H4 (cell line): ENCODE measurements around the gene NFATC2. TPM values are rescaled to one million over a fixed set of nuclear protein-coding genes. Genes with fewer than 3 reads are reported as not detected.
"Not testable (repeated sequence)": the region's sequence is repeated elsewhere in the genome, so short reads cannot be mapped to it uniquely, and the experiment has no call there.

Experiments
- DNase-seq: peaks from one replicate; pipeline ENCODE4 v3.0.0-alpha.2; 2015; ENCODE audit warnings: low spot score
- total RNA-seq: library from RNA; depleted of rRNA; stranded (reverse); fragments of >200 nt; shearing (Covaris generic); gene quantifications from 2 replicates; pipeline ENCODE4 v1.2.3, GENCODE V29; 2014

Gene NFATC2
- total RNA-seq, 1 experiment from 2014 or later: 0.23 TPM

DNA sequence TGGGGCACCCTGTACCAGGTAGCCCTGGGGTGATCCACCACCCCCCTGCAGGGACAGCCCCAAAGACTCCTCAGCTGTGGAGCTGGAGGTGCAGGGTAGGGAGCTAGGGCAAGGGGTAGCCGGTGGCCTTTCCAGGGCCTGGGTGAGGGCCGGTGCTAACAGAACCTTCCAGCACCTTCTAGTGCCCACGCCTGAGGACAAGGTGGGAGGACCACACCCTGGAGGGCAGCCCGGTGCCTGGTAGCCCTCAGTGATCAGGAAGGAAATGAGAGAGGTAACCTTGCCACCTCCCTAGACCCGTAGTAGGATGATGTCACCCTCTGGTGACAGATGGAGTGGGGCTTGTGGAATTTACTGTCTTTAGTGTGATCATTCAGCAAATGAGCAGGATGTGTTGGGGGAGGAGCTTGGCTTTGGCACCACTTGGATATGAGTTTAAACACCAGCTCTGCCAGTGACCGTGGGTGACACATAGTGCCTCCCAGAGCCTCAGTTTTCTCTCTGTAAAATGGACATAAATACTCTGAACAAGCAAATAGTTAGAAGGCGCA, 187.7 kb downstream of the NFATC2 start:
- DNase-seq: peak; percentile 71

GRCh38 chr20:51354191-51354768, 188.2 kb downstream of the NFATC2 start:
- DNase-seq: no peak

- DNase-seq: no peak
Measured at GRCh38 chr20:51353491-51353890, 189.0 kb downstream of the NFATC2 start.

- no peak for DNase-seq
Measured at GRCh38 chr20:51352791-51353190, 189.7 kb downstream of the NFATC2 start.

DNA sequence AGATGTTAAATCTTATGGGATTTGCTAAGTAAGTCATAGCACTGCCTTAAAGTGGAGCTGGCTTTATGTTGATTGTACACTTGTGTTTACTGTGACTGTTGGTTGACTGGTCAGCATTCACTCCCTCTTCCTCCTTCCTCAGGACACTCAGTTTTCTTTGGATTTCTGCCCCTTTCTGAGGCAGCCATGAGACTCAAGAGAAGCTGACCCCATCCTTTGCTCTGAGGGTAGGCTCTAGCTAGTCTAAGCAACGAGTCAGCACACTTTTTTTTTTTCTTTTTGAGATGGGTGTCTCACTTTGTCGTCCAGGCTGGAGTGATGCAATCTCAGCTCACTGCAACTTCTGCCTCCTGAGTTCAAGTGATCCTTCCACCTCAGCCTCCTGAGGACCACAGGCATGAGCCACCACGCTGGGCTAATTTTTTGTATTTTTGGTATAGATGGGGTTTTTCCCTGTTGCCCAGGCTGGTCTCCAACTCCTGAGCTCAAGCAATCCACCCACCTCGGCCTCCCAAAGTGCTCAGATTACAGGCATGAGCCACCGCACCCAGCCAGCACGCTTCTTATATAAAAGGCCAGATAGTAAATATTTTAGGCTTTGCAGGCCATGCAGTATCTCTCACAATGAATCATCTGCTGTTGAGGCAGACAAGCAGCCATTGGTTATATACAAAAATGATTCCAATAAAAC, 191.4 kb downstream of the NFATC2 start:
- peak; percentile 40 for DNase-seq

- no peak for DNase-seq
Measured at GRCh38 chr20:51348876-51349275, 193.6 kb downstream of the NFATC2 start.

- no peak for DNase-seq
Measured at GRCh38 chr20:51347831-51348230, 194.7 kb downstream of the NFATC2 start.

DNA sequence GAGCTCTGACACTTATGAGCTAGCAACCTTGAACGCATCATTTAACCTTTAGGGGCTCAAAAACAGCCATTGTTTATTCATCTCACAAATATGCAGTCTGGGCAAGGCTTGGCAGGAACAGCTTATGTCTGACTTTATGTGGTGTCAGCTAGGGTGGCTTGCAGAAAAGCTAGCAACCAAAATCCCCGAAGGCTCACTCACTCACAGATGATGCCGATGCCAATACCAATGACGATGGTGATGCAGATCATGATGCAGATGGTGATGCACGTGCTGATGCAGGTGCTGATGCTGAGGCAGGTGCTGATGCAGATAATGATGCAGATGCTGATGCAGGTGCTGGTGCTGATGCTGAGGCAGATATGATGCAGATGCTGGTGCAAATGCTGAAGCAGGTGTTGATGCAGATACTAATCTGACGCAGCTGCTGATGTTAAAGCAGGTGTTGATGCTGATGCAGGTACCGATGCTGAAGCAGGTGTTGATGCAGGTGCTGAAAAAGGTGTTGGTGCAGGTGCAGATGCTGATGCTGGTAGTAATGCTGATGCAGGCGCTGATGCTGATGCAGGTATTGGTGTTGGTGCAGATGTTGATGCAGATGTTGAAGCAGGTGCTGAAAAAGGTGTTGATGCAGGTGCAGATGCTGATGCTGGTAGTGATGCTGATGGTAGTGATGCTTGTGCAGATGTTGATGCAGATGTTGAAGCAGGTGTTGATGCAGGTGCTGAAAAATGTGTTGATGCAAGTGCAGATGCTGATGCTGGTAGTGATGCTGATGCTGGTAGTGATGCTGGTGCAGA, 195.6 kb downstream of the NFATC2 start:
- no peak for DNase-seq

DNA sequence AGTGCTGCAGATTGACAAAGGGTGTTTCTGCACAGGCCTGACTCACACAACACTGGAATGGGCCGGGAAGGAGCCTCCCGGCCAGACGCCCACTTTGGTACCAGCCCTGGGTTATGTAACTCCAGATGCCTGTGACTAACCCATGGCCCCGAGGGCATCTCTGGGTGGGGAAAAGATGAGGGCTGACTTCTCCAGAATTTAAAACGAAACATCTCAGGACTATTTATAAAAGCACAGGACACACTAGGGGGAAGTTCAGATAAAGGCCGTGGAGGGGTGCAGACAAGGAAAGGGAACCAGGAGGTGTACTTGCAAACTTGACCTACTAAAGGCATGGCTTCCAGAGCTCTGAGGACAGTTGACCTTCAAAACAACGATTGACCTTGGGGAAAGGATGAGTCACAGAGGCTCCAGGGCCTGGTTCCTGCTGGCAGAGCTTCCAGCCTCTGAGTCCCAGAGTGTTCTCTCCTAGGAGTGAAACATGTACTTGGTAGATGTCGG, 196.9 kb downstream of the NFATC2 start:
- DNase-seq: no peak

DNA sequence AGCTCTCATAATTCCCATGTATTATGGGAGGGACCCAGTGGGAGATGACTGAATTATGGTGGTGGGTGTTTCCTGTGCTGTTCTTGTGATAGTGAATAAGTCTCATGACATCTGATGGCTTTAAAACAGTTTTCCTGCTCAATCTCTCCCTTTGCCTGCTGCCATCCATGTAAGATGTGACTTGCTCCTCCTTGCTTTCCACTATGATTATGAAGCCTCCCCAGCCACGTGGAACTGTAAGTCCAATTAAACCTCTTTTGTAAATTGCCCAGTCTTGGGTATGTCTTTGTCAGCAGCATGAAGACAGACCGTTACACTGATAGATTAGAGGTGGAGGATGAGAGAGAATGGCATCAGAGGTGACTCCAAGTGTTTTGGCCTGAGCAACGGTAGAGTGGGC, 198.7 kb downstream of the NFATC2 start:
- not testable (repeated sequence) for DNase-seq

DNA sequence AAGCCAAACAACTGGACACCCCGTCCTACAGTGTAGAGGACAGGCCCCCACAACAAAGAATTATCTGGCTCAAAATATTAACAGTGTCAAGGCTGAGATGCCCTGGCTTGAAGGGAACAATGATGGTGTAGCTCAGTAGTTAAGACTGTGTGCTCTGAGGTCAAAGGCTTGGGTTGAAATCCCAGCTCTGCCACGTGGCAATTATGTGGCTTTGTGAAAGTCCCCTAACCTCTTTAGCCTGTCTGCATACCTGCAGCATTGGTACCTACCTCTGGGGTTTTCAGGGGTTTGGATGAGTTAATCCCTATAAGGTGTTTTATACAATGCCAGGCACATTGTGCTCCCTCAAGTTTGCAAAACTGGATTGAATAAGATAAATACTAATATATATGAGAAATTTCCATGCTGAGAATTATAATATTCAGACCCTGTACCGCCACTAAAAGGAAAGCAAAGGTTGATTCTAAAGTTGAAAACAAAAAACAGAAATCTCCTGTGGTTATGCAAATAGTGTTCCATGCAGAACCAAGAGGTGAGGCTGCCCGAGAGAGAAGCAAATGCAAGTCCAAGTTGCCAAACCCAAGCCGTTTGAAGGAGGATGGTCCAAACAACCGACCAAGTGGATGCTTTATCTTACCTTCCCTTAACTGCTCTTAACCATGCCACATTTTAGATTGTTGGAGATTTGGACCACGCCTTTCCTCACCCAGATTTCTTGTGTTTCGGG, 199.8 kb downstream of the NFATC2 start:
- DNase-seq: no peak

GRCh38 chr20:51341581-51341980, 200.9 kb downstream of the NFATC2 start:
- no peak for DNase-seq

DNA sequence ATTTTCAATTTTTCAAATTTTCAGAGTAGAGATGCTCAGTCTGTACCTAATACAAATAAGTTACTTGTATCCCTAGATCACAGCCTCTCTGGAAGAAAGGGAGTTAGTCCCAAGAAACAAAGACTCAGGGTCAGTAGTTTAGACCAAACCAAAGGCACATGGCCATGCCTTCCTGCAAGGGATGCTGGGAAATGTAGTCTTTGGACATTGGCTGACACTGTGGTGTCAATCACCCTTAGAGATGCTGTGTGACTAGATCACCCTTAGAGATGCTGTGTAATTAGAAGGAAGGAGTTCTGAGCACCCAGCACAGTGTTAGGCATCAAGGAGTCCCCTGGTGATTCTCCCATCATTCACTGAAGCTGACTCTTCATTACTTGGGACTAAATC, 202.1 kb downstream of the NFATC2 start:
- DNase-seq: no peak

- DNase-seq: peak; percentile 29
Measured at GRCh38 chr20:51339721-51340450, 202.6 kb downstream of the NFATC2 start.

GRCh38 chr20:51338692-51339440, 203.7 kb downstream of the NFATC2 start:
- peak; percentile 68 for DNase-seq

GRCh38 chr20:51337126-51337805, 205.3 kb downstream of the NFATC2 start:
- DNase-seq: no peak
